ENCODE results near the gene CYGB.
"Not testable (repeated sequence)": the region's sequence is repeated elsewhere in the genome, so short reads cannot be mapped to it uniquely, and the experiment has no call there.

GRCh38 chr17:76521683-76522082 is 15.8 kb downstream of the CYGB start:
- not testable (repeated sequence) for TF ChIP-seq CTCF, POLR2A (IDR thresholded peaks at IDR 0.05)
